Fibroblast of mammary gland (primary cell): ENCODE measurements around the gene HIPK2.

Experiments
- DNase-seq: peaks from one replicate; pipeline ENCODE4 v3.0.0-alpha.2; 2010; ENCODE audit warnings: low read depth
- H3K4me3 ChIP-seq: 2 replicates; pipeline ENCODE4 v1.5.1; 2011; ENCODE audit warnings: low read depth, mild to moderate bottlenecking, low read length, moderate library complexity; ENCODE audit not compliant: control insufficient read depth
- TF ChIP-seq, protein P1 (sequence below): conservative IDR thresholded peaks from 2 replicates; pipeline ENCODE4 v1.5.1; 2011; ENCODE audit warnings: low read depth, low read length, inconsistent platforms; ENCODE audit not compliant: control insufficient read depth, insufficient read depth

HIPK2 gene

DNA sequence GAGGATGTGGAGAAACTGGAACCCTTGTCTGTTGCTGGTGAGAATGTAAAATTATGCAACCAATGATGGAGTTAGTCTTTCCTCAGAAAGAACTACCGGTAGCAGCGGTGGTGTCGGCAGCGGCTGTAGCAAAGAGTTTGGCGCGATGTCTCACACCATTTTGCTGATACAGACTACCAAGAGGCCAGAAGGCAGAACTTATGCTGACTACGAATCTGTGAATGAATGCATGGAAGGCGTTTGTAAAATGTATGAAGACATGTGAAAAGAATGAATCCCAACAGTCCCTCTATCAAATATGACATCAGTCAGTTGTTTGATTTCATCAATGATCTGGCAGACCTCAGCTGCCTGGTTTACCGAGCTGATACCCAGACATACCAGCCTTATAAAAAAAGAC lies 243.7 kb downstream of the HIPK2 start:
- no peak for DNase-seq
- no peak overlapping the region for H3K4me3 ChIP-seq
- TF ChIP-seq, protein P1, sequence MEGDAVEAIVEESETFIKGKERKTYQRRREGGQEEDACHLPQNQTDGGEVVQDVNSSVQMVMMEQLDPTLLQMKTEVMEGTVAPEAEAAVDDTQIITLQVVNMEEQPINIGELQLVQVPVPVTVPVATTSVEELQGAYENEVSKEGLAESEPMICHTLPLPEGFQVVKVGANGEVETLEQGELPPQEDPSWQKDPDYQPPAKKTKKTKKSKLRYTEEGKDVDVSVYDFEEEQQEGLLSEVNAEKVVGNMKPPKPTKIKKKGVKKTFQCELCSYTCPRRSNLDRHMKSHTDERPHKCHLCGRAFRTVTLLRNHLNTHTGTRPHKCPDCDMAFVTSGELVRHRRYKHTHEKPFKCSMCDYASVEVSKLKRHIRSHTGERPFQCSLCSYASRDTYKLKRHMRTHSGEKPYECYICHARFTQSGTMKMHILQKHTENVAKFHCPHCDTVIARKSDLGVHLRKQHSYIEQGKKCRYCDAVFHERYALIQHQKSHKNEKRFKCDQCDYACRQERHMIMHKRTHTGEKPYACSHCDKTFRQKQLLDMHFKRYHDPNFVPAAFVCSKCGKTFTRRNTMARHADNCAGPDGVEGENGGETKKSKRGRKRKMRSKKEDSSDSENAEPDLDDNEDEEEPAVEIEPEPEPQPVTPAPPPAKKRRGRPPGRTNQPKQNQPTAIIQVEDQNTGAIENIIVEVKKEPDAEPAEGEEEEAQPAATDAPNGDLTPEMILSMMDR, result no peak

- H3K4me3 ChIP-seq, result no peak overlapping the region
- TF ChIP-seq, protein P1, result no peak
- DNase-seq, result no peak
These were observed 245.1 kb downstream of the HIPK2 start for GRCh38 chr7:139532636-139533155.

DNA sequence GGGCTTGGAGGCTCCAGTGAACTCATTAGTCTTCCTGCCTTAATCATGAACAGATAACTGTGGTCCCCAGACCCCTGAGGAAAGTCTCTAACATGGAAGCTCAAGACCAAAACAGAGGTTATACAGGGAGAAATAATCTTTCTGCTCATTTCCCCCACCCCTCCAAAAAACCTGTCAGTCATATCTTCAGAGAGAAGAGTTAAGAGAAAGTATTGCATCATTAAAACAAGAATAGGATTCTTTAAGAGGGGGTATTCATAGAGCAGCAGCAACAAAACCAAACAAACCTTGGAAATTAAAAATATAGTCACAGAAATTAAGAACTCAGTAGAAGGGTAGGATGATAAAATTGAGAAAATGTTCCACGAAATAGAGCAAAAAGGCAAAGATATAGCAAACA lies 246.7 kb downstream of the HIPK2 start:
- no peak overlapping the region for H3K4me3 ChIP-seq
- DNase-seq, result no peak
- TF ChIP-seq, protein P1, result no peak

DNA sequence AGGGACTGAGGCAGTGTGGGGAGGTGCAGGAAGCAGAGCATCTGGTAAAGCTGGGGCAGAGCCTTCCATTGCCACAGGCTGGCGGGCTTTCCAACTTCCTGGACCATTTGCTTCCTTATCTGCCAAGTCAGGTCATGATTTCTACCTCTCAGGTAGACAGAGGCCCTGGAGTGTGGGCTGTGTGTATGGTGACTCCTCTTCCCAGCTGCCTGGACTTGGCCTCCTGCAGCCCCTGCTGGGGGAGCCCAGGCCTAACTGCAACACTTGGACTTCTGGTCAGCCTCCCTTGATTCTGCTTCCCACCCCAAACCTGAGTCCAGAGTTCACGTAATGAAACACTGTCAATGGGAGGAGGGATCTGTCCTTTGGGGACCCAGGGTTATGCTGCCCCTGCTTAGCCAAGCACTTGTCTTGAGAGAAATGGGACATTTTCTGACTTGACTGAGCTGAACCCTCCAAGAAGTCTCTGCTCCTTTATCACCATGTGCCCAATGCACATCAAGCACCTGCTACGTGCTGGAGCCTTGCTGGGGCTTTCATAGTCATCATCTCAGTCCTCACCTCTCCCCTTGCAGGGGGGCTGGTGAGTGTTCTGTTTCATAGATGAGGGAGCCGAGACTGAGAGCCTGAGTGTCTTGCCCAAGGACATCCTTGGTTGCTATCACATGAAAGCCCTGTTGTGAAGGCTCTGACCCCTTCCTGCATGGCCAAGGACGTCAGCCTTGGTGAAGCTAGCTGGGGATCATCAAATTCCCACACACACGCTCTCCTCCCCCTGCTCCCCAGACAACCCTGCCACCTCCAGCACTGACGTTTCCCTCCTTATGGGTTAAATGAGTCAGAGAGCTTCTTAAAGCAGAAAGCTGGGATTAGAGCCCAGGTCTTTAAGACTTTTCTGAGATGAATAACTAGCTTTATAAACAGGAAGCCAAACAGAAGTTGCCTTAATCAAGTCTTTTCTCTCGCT lies 250.9 kb downstream of the HIPK2 start:
- TF ChIP-seq, protein P1, result no peak
- no peak overlapping the region for H3K4me3 ChIP-seq
- peak; percentile 92 for DNase-seq

- TF ChIP-seq, protein P1, result no peak
These were observed 252.0 kb downstream of the HIPK2 start for GRCh38 chr7:139525750-139526149.

DNA sequence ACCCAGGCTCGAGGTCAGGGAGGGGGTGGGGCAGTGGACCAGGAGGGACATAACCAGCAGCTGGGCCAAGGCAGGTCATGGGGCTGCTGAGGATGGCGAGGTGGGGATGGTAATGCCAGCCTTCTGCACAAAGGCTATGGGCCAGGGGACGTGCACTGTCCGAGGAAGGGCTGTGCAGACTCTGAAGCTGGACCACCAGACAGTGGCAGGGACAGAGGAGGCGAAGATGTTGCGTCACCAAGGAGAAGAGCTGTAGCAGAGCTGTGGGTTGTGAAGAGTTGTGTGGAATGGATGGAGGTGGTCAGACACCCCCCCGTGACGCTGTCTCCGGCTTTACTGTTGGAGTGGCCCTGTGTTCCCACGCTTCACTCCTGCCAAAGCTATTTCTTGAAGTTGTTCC lies 252.6 kb downstream of the HIPK2 start:
- DNase-seq, result no peak
- TF ChIP-seq, protein P1, result no peak
- no peak overlapping the region for H3K4me3 ChIP-seq

More at GRCh38 chr7:139525750-139526149, 252.0 kb downstream of the HIPK2 start:
- no peak for DNase-seq
- H3K4me3 ChIP-seq, result no peak overlapping the region
